K562 (cell line): Measurements from ENCODE around the gene NOP58. TPM values are rescaled to one million over a fixed set of nuclear protein-coding genes. Genes with fewer than 3 reads are reported as not detected.

Source experiments
- ATF7 ChIP-seq: fragments of 450-650 bp; IDR thresholded peaks from 2 replicates; pipeline ENCODE4 v1.7.1; 2014; ENCODE audit warnings: mild to moderate bottlenecking, moderate library complexity
- CHD2 ChIP-seq: IDR thresholded peaks from 2 replicates; pipeline ENCODE4 v1.6.1; 2011; ENCODE audit warnings: low read depth, low read length
- ELK1 ChIP-seq: sonication (generic); formaldehyde crosslinking; IDR thresholded peaks from 2 replicates; pipeline ENCODE4 v1.8.1; 2022; ENCODE audit warnings: missing genetic modification reagents
- FOXJ2 ChIP-seq: fragments of 200-800 bp; sonication (Bioruptor generic); IDR thresholded peaks from 2 replicates; pipeline ENCODE4 v1.6.1; 2016; ENCODE audit warnings: missing genetic modification characterization, missing compliant biosample characterization
- HNRNPL ChIP-seq: fragments of 200-400 bp; formaldehyde crosslinking; IDR thresholded peaks from 2 replicates; pipeline ENCODE4 v1.6.1; 2017; ENCODE audit warnings: low read depth, mild to moderate bottlenecking, low read length
- KLF6 ChIP-seq: fragments of 250-450 bp; sonication (Bioruptor Pico); IDR thresholded peaks from 2 replicates; pipeline ENCODE4 v1.4.0; 2020; ENCODE audit warnings: mild to moderate bottlenecking, moderate library complexity, borderline replicate concordance
- MGA ChIP-seq: fragments of 450-650 bp; IDR thresholded peaks from 2 replicates; pipeline ENCODE4 v1.6.1; 2016; ENCODE audit warnings: mild to moderate bottlenecking, moderate library complexity
- MTF1 ChIP-seq: fragments of 250-450 bp; sonication (Bioruptor Pico); IDR thresholded peaks from 2 replicates; pipeline ENCODE4 v1.9.0; 2021; ENCODE audit warnings: moderate library complexity, mild to moderate bottlenecking, inconsistent platforms, borderline replicate concordance
- NBN ChIP-seq: fragments of 450-650 bp; IDR thresholded peaks from 2 replicates; pipeline ENCODE4 v1.6.1; 2016; ENCODE audit warnings: low read depth, mild to moderate bottlenecking
- NR2F6 ChIP-seq: fragments of 450-650 bp; formaldehyde crosslinking; IDR thresholded peaks from 2 replicates; pipeline ENCODE4 v1.4.0; 2020; ENCODE audit warnings: mild to moderate bottlenecking
- SIN3A ChIP-seq, 2 experiments: fragments of 150-350 bp in 1 of 2; IDR thresholded peaks; 2 replicates each; pipeline ENCODE4 v1.6.1; 2011 to 2016; ENCODE audit warnings: borderline replicate concordance in 2 of 2, low read depth in 2 of 2, low read length in 2 of 2, mild to moderate bottlenecking in 2 of 2, moderate library complexity in 2 of 2; ENCODE audit not compliant: control insufficient read depth in 1 of 2
- SMAD4 ChIP-seq: fragments of 250-450 bp; sonication (Bioruptor Pico); conservative IDR thresholded peaks from 2 replicates; pipeline ENCODE4 v1.8.0; 2021; ENCODE audit warnings: inconsistent platforms, mild to moderate bottlenecking, moderate library complexity
- polyA plus RNA-seq, 8 experiments: library from polyadenylated mRNA; depleted of rRNA in 4 of 8; stranded (reverse) in 5 of 8; unstranded in 3 of 8; fragments of >200 nt; fragmentation: Nextera tagmentation in 2 of 8; fragmentation: Illumina TruSeq in 1 of 8; extraction: Ambion mirVana in 2 of 8; extraction: Trizol in 1 of 8; gene quantifications; 2 replicates each; pipeline versions ENCODE4 v1.2.1 to v1.2.3, GENCODE V29; 2011 to 2014; ENCODE audit warnings: inconsistent platforms in 1 of 8, missing spikeins in 1 of 8
- total RNA-seq, 7 experiments: library from RNA; depleted of rRNA in 6 of 7; stranded (reverse); fragments of >200 nt in 6 of 7; fragmentation: Illumina TruSeq in 2 of 7; extraction: Trizol in 2 of 7; gene quantifications; 2 replicates each; pipeline versions ENCODE4 v1.2.1 to v1.2.3, GENCODE V29; 2011 to 2021; ENCODE audit warnings: low replicate concordance in 1 of 7

Gene NOP58
- total and polyA plus RNA-seq, 9 of the 15 experiments (the other 6 are each of a cell fraction or from before 2014, with no cell fraction given) = 132 to 332 (median 208) TPM

- peak; percentile 72 for TF ChIP-seq ATF7
- TF ChIP-seq ELK1 (CRISPR knock-in tag) = no peak
- TF ChIP-seq HNRNPL = no peak
- TF ChIP-seq CHD2 = peak; percentile 80
- no peak for TF ChIP-seq FOXJ2 (tag)
- no peak for TF ChIP-seq SMAD4 (CRISPR knock-in tag)
- TF ChIP-seq MGA = peak; percentile 16; the same call in 1 of the 2 replicates
- peak; percentile 40 to 63; a peak in 1 of 4 replicates for TF ChIP-seq SIN3A (IDR thresholded peaks at IDR 0.05; ENCODE audit: borderline replicate concordance in 2 of 2, control insufficient read depth in 1 of 2, low read depth in 2 of 2, low read length in 2 of 2)
- TF ChIP-seq KLF6 (CRISPR knock-in tag) = no peak
- TF ChIP-seq MTF1 = no peak
- no peak for TF ChIP-seq NR2F6 (CRISPR knock-in tag)
- no peak for TF ChIP-seq NBN
These were observed at the start of gene NOP58 (continued) for GRCh38 chr2:202265467-202266277.
